ENCODE results near the gene TBL1XR1. TPM values are rescaled to one million over a fixed set of nuclear protein-coding genes. Genes with fewer than 3 reads are reported as not detected.
"Not testable (repeated sequence)": the region's sequence is repeated elsewhere in the genome, so short reads cannot be mapped to it uniquely, and the experiment has no call there.

Gene TBL1XR1
- total and polyA plus RNA-seq, 4 donors = 24.1 to 203 (median 77.4) TPM

DNA sequence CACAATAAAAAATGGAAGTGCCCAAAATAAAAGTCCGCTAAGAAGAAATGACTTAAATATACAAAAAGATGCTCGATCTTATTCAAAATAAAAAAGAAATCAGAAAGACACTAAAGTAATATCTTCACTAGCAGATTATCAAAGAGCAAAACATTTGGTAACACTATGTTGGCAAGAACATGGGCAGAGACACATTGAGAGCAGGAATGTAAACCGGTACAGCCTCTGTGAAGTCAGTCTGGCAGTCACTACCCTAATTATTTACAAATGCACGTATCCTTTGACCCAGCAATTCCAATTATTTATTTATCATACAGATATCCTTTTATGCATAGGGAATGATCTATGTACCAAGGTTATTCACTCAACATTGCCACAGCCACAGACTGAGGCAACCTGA is 34.5 kb downstream of the TBL1XR1 start:
- no peak overlapping the region for H3K4me3 ChIP-seq
- DNase-seq = no peak
- H3K36me3 ChIP-seq (ENCODE audit: control insufficient read depth in 4 of 4, insufficient read depth in 4 of 4, low read length in 4 of 4) = peaks cover 0 to 9% (median 4%) of the 10 kb centered on the region in 4 donors
- no peak overlapping the region for H3K9ac ChIP-seq (ENCODE audit: insufficient read depth in 1 of 2, low read length in 2 of 2)
- H3K9me3 ChIP-seq (ENCODE audit: control insufficient read depth in 4 of 4, insufficient read depth in 3 of 4, low read length in 3 of 4) = no peaks in the 10 kb centered on the region
- H3K4me1 ChIP-seq (ENCODE audit: control insufficient read depth in 5 of 5, insufficient read depth in 5 of 5, low read length in 5 of 5) = peaks cover 0 to 5% (median 3%) of the 10 kb centered on the region in 5 donors
- no peak overlapping the region for H3K27ac ChIP-seq (ENCODE audit: low read depth in 1 of 2, low read length in 1 of 2)
- 68 to 83% methylated on average over 4 of the region's 4 CpGs for WGBS, 2 donors
- H3K27me3 ChIP-seq (ENCODE audit: control insufficient read depth in 3 of 3, insufficient read depth in 3 of 3, low read length in 2 of 3) = no peaks in the 10 kb centered on the region
- TF ChIP-seq, protein P1, sequence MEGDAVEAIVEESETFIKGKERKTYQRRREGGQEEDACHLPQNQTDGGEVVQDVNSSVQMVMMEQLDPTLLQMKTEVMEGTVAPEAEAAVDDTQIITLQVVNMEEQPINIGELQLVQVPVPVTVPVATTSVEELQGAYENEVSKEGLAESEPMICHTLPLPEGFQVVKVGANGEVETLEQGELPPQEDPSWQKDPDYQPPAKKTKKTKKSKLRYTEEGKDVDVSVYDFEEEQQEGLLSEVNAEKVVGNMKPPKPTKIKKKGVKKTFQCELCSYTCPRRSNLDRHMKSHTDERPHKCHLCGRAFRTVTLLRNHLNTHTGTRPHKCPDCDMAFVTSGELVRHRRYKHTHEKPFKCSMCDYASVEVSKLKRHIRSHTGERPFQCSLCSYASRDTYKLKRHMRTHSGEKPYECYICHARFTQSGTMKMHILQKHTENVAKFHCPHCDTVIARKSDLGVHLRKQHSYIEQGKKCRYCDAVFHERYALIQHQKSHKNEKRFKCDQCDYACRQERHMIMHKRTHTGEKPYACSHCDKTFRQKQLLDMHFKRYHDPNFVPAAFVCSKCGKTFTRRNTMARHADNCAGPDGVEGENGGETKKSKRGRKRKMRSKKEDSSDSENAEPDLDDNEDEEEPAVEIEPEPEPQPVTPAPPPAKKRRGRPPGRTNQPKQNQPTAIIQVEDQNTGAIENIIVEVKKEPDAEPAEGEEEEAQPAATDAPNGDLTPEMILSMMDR (IDR thresholded peaks at IDR 0.05; ENCODE audit: control extremely low read depth, extremely low read depth) = no peak
- ATAC-seq (ENCODE audit: insufficient read depth, low FRiP score) = no peak

DNA sequence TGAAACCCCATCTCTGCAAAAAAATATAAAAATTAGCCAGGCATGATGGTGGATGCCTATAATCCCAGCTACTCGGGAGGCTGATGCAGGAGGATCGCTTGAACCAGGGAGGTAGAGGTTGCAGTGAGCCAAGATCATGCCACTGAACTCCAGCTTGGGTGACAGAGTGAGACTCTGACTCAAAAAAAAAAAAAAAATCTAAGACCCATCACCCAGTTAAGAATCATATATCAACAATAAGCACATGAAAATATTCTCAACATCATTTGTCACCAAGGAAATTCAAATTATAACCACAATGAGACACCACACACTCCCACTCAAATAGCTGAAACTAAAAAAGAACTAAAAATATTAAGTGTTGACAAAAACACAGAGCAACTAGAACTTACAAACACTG is 35.7 kb downstream of the TBL1XR1 start:
- H3K9ac ChIP-seq (ENCODE audit: insufficient read depth in 1 of 2, low read length in 2 of 2); H3K4me3 ChIP-seq: not testable (repeated sequence)
- WGBS, 2 donors = 96 to 100% methylated on average over 2 of the region's 2 CpGs

DNA sequence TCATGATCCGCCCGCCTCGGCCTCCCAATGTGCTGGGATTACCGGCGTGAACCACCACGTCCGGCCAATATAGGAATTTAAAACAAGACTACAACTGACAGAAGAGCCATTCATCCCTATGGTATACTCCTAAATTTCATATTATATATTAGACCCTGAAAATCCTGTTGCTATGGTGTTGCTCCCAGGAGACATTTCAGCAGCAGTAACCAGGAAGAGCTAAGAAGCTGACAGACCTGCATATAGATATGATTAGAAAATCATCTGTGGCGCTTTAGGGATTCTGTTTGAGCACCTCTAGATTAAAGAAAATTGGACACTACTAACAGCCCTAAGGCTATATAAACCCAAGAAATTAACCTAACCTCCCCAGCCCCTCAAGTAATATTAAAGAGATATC is 38.8 kb downstream of the TBL1XR1 start:
- Histone ChIP-seq H3K4me1 (ENCODE audit: control insufficient read depth in 5 of 5, insufficient read depth in 5 of 5, low read length in 5 of 5) (peaks cover 0 to 6% (median 0%) of the 10 kb centered on the region in 5 donors), H3K27me3 (ENCODE audit: control insufficient read depth in 3 of 3, insufficient read depth in 3 of 3, low read length in 2 of 3) (no peaks in the 10 kb centered on the region), H3K27ac (ENCODE audit: low read depth in 1 of 2, low read length in 1 of 2) (no peak overlapping the region), H3K36me3 (ENCODE audit: control insufficient read depth in 4 of 4, insufficient read depth in 4 of 4, low read length in 4 of 4) (peaks cover 0 to 11% (median 4%) of the 10 kb centered on the region in 4 donors), H3K4me3 (no peak overlapping the region), H3K9me3 (ENCODE audit: control insufficient read depth in 4 of 4, insufficient read depth in 3 of 4, low read length in 3 of 4) (no peaks in the 10 kb centered on the region), H3K9ac (ENCODE audit: insufficient read depth in 1 of 2, low read length in 2 of 2) (no peak overlapping the region)
- DNase-seq (no peak), ATAC-seq (ENCODE audit: insufficient read depth, low FRiP score) (no peak)
- 97 to 99% methylated on average over 8 of the region's 8 CpGs for WGBS, 2 donors
- TF ChIP-seq, protein P1 (IDR thresholded peaks at IDR 0.05; ENCODE audit: control extremely low read depth, extremely low read depth) = no peak

More for the DNA sequence above, 35.7 kb downstream of the TBL1XR1 start:
- ATAC-seq (ENCODE audit: insufficient read depth, low FRiP score); H3K9me3 ChIP-seq (ENCODE audit: control insufficient read depth in 4 of 4, insufficient read depth in 3 of 4, low read length in 3 of 4); H3K4me1 ChIP-seq (ENCODE audit: control insufficient read depth in 5 of 5, insufficient read depth in 5 of 5, low read length in 5 of 5); H3K27ac ChIP-seq (ENCODE audit: low read depth in 1 of 2, low read length in 1 of 2); H3K27me3 ChIP-seq (ENCODE audit: control insufficient read depth in 3 of 3, insufficient read depth in 3 of 3, low read length in 2 of 3); DNase-seq: not testable (repeated sequence)
- H3K36me3 ChIP-seq (ENCODE audit: control insufficient read depth in 4 of 4, insufficient read depth in 4 of 4, low read length in 4 of 4) = peaks cover 0 to 11% (median 4%) of the 10 kb centered on the region in 4 donors

DNA sequence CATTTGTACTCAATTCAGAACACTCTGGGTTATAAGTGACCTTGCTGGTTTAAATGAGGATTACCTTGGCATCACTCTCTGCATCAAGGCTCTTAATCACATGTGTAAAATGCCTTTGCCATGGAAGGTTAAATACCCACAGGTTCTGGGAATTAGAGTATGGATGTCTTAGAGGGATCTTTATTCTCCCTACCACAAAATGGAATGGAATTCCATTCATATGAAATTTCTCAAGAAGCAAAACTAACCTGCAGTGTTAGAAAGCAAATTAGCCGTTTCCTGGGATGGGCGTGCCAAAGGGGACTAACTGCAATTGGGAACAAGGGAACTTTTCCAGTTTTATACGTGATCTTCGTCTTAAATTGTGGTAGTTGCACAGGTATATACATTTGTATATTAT is 39.8 kb downstream of the TBL1XR1 start:
- Histone ChIP-seq H3K9me3 (ENCODE audit: control insufficient read depth in 4 of 4, insufficient read depth in 3 of 4, low read length in 3 of 4) (no peaks in the 10 kb centered on the region), H3K4me1 (ENCODE audit: control insufficient read depth in 5 of 5, insufficient read depth in 5 of 5, low read length in 5 of 5) (peaks cover 0 to 3% (median 0%) of the 10 kb centered on the region in 5 donors), H3K36me3 (ENCODE audit: control insufficient read depth in 4 of 4, insufficient read depth in 4 of 4, low read length in 4 of 4) (peaks cover 0 to 11% (median 4%) of the 10 kb centered on the region in 4 donors), H3K27ac (ENCODE audit: low read depth in 1 of 2, low read length in 1 of 2) (no peak overlapping the region), H3K4me3 (no peak overlapping the region), H3K9ac (ENCODE audit: insufficient read depth in 1 of 2, low read length in 2 of 2) (no peak overlapping the region), H3K27me3 (ENCODE audit: control insufficient read depth in 3 of 3, insufficient read depth in 3 of 3, low read length in 2 of 3) (no peaks in the 10 kb centered on the region)
- 90 to 91% methylated on average over 4 of the region's 4 CpGs for WGBS, 2 donors
- no peak for DNase-seq
- ATAC-seq (ENCODE audit: insufficient read depth, low FRiP score) = no peak
- TF ChIP-seq, protein P1 (IDR thresholded peaks at IDR 0.05; ENCODE audit: control extremely low read depth, extremely low read depth) = no peak
